MCF 10A (cell line): ENCODE results near the gene NUP62. TPM values are rescaled to one million over a fixed set of nuclear protein-coding genes. Genes with fewer than 3 reads are reported as not detected.

Experiments
- BruUV-seq: library from RNA; stranded (reverse); fragments of 400-500 nt; replicated peaks from 2 replicates; lab custom pipeline; 2021; lab: Mats Ljungman, UMichigan
- CTCF ChIA-PET: fragments of 300-600 bp; sonication (Branson Sonifier 250); formaldehyde crosslinking; extraction: SDS; loops from one replicate; lab custom pipeline; 2021; ENCODE audit warnings: antibody characterized with exemption, inconsistent platforms; lab: Yijun Ruan, JAX
- POLR2A ChIA-PET: fragments of 300-600, 350-650 bp; sonication (Branson Sonifier 250); formaldehyde crosslinking; extraction: SDS; loops from one replicate; lab custom pipeline; 2020; ENCODE audit warnings: antibody characterized with exemption, inconsistent platforms; lab: Yijun Ruan, JAX
- DNase-seq: peaks from one replicate; pipeline ENCODE4 v3.0.0-alpha.2; 2018; ENCODE audit not compliant: unreplicated experiment
- H3K27ac Mint-ChIP-seq: one replicate; pipeline ENCODE4 v1.8.0; 2022; ENCODE audit warnings: mild to moderate bottlenecking, low read depth, mixed read lengths; ENCODE audit not compliant: unreplicated experiment
- H3K27me3 Mint-ChIP-seq: one replicate; pipeline ENCODE4 v1.8.0; 2022; ENCODE audit warnings: mixed read lengths; ENCODE audit not compliant: insufficient read depth, unreplicated experiment
- H3K36me3 Mint-ChIP-seq: one replicate; pipeline ENCODE4 v1.8.0; 2022; ENCODE audit warnings: mild to moderate bottlenecking, moderate library complexity, mixed read lengths; ENCODE audit not compliant: insufficient read depth, unreplicated experiment
- H3K4me1 Mint-ChIP-seq: one replicate; pipeline ENCODE4 v1.8.0; 2022; ENCODE audit warnings: mixed read lengths; ENCODE audit not compliant: insufficient read depth, unreplicated experiment
- H3K4me3 Mint-ChIP-seq: one replicate; pipeline ENCODE4 v1.8.0; 2022; ENCODE audit warnings: mild to moderate bottlenecking, moderate library complexity, mixed read lengths; ENCODE audit not compliant: unreplicated experiment
- H3K9me3 Mint-ChIP-seq: one replicate; pipeline ENCODE4 v1.8.0; 2022; ENCODE audit warnings: mixed read lengths; ENCODE audit not compliant: unreplicated experiment
- CTCF ChIP-seq: fragments of 200-600 bp; IDR thresholded peaks from one replicate; pipeline ENCODE4 v1.8.0; 2022; ENCODE audit warnings: antibody characterized with exemption, mild to moderate bottlenecking; ENCODE audit not compliant: unreplicated experiment
- intact Hi-C: fragments of 100-400 bp; cut with micrococcal nuclease; formaldehyde crosslinking; loops from 2 replicates; pipeline ENCODE4 v1.14.1; 2022
- total RNA-seq: library from RNA; stranded (reverse); gene quantifications from 2 replicates; pipeline ENCODE4 v1.2.3, GENCODE V29; 2022

The NUP62 gene
- total RNA-seq, 1 experiment from 2014 or later: 44.9 TPM

GRCh38 chr19:49931293-49932040 is 2.2 kb upstream of the NUP62 start:
- H3K36me3 Mint-ChIP-seq: peaks cover 56% of the 10 kb centered on the region
- DNase-seq: no peak
- no peak overlapping the region for H3K4me3 Mint-ChIP-seq
- BruUV-seq: TSS peak; percentile 9
- peaks cover 16% of the 10 kb centered on the region for H3K4me1 Mint-ChIP-seq
- POLR2A ChIA-PET: interaction anchor here (0.6 to 4.1 kb wide), 2 partner anchors 55 to 458 kb away, joined by 3 to 35 read pairs; partner anchors contain the start of genes AKT1S1, FLT3LG and TBC1D17
- no peak overlapping the region for H3K27ac Mint-ChIP-seq
- no peaks in the 10 kb centered on the region for H3K9me3 Mint-ChIP-seq
- intact Hi-C loops: no loop called here
- TF ChIP-seq CTCF: no peak
- CTCF ChIA-PET: interaction anchor here (0.6 to 2.4 kb wide), 3 partner anchors 204 to 253 kb away, joined by 3 to 10 read pairs (median 6); no protein-coding TSS in a partner anchor
- H3K27me3 Mint-ChIP-seq: no peaks in the 10 kb centered on the region

GRCh38 chr19:49930483-49931011 is 1.2 kb upstream of the NUP62 start:
- Mint-ChIP-seq H3K4me3 (peak overlapping the region; percentile 85), H3K9me3 (no peaks in the 10 kb centered on the region), H3K4me1 (peaks cover 16% of the 10 kb centered on the region), H3K36me3 (peaks cover 65% of the 10 kb centered on the region), H3K27ac (no peak overlapping the region), H3K27me3 (no peaks in the 10 kb centered on the region)
- no peak for DNase-seq
- intact Hi-C loops: no loop called here
- CTCF ChIA-PET: interaction anchor here (2.4 kb wide), 1 partner anchor 205 kb away, joined by 10 read pairs; no protein-coding TSS in a partner anchor
- POLR2A ChIA-PET: interaction anchor here (0.6 to 4.1 kb wide), 4 partner anchors 54 to 457 kb away, joined by 3 to 35 read pairs (median 16); partner anchors contain the start of genes AKT1S1, FLT3LG, PNKP and TBC1D17
- BruUV-seq: no TSS peak
- TF ChIP-seq CTCF: no peak

- BruUV-seq: no TSS peak
- intact Hi-C loops: loop anchor here (2.0 kb wide), 2 partner anchors 53 to 163 kb away; partner anchors contain the start of genes AKT1S1, AP2A1 and TBC1D17
- H3K4me3 Mint-ChIP-seq: peak overlapping the region; percentile 85
Measured at GRCh38 chr19:49929611-49930482, 543 bp upstream of the NUP62 start.

More at GRCh38 chr19:49929611-49930482, 543 bp upstream of the NUP62 start:
- Mint-ChIP-seq H3K36me3 (peaks cover 72% of the 10 kb centered on the region), H3K9me3 (no peaks in the 10 kb centered on the region), H3K27ac (peak overlapping the region; percentile 90), H3K4me1 (peaks cover 16% of the 10 kb centered on the region), H3K27me3 (no peaks in the 10 kb centered on the region)
- ChIA-PET CTCF (interaction anchor here (0.6 to 2.4 kb wide), 2 partner anchors 9 to 206 kb away, joined by 3 to 10 read pairs; no protein-coding TSS in a partner anchor), POLR2A (interaction anchor here (0.6 to 4.1 kb wide), 11 partner anchors 53 to 1059 kb away, joined by 3 to 35 read pairs (median 4); partner anchors contain the start of genes AKT1S1, ALDH16A1, GYS1 and PNKP)
- DNase-seq: peak; percentile 98
- TF ChIP-seq CTCF: no peak
